ENCODE results near the gene FURIN. TPM values are rescaled to one million over a fixed set of nuclear protein-coding genes. Genes with fewer than 3 reads are reported as not detected.
"Not testable (repeated sequence)": the region's sequence is repeated elsewhere in the genome, so short reads cannot be mapped to it uniquely, and the experiment has no call there.

Gene FURIN
- total and polyA plus RNA-seq, 9 donors: 16.3 to 39.5 (median 34.5) TPM

DNA sequence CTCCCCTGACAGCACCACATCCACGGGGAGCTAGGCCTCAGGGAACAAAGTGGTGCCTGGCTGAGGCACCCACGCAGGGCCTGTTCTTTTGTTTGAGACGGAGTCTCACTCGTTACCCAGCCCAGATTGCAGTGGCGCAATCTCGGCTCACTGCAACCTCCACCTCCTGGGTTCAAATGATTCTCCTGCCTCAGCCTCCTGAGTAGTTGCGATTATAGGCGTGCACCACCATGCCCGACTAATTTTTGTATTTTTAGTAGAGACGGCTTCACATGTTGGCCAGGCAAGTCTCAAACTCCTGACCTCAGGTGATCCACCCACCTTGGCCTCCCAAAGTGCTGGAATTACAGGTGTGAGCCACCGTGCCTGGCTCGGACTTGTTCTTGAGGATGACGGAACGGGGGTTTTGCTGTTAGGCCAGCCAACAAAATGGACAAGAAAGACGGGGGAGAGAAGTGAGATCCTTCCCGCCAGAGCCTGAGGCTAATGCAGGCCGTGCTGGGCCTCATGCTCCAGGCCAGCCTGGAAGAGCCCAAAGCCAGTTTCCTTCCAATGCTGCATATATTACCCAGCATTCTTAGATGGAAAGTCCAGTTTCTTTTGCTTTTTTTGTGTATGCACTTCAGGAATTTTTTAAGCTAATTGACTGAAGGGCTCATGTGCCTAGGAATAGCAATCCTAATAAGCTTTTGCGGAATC lies 28.1 kb upstream of the FURIN start:
- Histone ChIP-seq H3K4me3 (ENCODE audit: low read length) (no peak overlapping the region), H3K36me3 (ENCODE audit: control insufficient read depth, insufficient read depth, low read length) (no peaks in the 10 kb centered on the region), H3K27me3 (ENCODE audit: control insufficient read depth, insufficient read depth, low read length) (no peaks in the 10 kb centered on the region), H3K9me3 (replicated peaks; ENCODE audit: control insufficient read depth, low read depth, low read length) (no peaks in the 10 kb centered on the region), H3K27ac (ENCODE audit: low read length) (no peak overlapping the region), H3K4me1 (ENCODE audit: control insufficient read depth, insufficient read depth, low read length) (no peaks in the 10 kb centered on the region)
- WGBS (ENCODE audit: insufficient coverage): 92% methylated on average over 15 of the region's 18 CpGs
- DNase-seq: no peak

DNA sequence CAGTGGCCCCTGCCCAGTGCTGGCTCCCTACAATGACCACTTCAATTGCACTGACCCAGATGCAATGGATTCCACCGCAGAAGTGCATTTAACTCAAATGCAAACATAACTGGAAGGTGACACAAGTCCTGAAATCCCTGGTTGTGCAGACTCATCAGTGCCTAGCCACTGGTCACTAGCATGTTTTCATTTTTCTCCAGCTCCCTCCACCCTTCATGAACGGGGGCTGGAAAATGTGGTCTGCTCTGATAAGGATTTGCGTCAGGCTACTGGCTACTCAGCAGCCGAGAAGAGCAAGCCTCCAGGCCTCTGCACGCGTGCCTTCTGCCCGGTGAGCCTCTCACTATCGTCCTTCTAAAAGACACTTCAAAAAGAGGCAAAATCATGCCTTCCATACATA lies 27.4 kb upstream of the FURIN start:
- H3K9me3 ChIP-seq (replicated peaks; ENCODE audit: control insufficient read depth, low read depth, low read length): no peaks in the 10 kb centered on the region
- WGBS (ENCODE audit: insufficient coverage): 93% methylated on average over 1 of the region's 8 CpGs
- no peaks in the 10 kb centered on the region for H3K36me3 ChIP-seq (ENCODE audit: control insufficient read depth, insufficient read depth, low read length)
- no peaks in the 10 kb centered on the region for H3K4me1 ChIP-seq (ENCODE audit: control insufficient read depth, insufficient read depth, low read length)
- H3K27ac ChIP-seq (ENCODE audit: low read length): no peak overlapping the region
- no peak overlapping the region for H3K4me3 ChIP-seq (ENCODE audit: low read length)
- DNase-seq: no peak
- no peaks in the 10 kb centered on the region for H3K27me3 ChIP-seq (ENCODE audit: control insufficient read depth, insufficient read depth, low read length)

DNA sequence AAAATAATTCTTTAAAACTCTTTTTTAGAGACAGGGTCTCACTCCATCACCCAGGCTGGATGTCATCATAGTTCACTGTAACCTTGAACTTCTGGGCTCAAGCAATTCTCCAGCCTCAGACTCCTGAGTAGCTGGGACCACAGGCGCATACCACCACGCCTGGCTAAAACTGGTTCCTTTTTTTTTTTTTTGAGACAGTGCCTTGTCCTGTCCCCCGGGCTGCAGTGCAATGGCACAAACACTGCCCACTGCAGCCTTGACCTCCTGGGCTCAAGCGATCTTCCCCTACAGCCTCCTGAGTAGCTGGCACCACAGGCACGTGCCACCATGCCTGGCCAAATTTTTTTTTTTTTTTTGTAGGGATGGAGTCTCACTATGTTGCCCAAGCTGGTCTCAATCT lies 23.7 kb upstream of the FURIN start:
- Histone ChIP-seq H3K36me3 (ENCODE audit: control insufficient read depth, insufficient read depth, low read length) (no peaks in the 10 kb centered on the region), H3K4me3 (ENCODE audit: low read length) (no peak overlapping the region), H3K27ac (ENCODE audit: low read length) (no peak overlapping the region), H3K9me3 (replicated peaks; ENCODE audit: control insufficient read depth, low read depth, low read length) (no peaks in the 10 kb centered on the region), H3K27me3 (ENCODE audit: control insufficient read depth, insufficient read depth, low read length) (no peaks in the 10 kb centered on the region), H3K4me1 (ENCODE audit: control insufficient read depth, insufficient read depth, low read length) (no peaks in the 10 kb centered on the region)
- WGBS (ENCODE audit: insufficient coverage): 81% methylated on average over 4 of the region's 5 CpGs
- DNase-seq: no peak

DNA sequence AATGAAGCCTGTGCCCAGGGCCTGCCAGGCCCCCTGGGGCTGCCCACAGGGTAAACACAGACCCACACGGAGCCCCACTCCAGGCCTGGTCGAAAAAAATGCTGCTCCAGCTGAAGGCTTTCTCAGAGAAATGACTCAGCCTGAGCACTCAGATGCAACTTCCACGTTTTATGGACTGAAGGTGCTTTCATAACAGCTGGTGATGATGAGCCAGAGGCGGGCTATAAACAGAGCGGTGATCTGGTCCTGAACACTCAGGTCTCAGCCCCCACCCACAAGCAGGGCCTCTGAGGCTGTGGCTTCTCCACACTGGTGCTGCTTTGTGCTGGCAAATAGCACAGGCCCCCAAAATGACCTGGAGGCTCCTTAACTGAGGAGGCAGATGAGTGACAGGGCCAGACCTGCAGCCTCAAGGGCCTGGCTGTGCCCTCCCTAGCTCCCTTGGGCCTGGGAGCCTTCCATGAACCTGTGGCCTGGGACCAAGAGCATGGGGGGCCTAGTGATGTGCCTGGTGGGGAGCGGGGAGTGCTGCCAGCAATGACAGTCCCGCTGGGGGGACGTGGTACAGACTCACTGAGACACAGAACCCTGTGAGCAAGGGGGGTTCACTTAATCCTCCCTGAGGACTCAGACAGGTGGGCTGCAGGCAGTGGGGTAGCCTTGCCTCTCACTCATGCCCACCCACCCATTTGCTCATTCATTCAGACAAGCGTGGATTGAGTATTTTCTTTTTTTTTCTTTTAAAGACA lies 23.0 kb upstream of the FURIN start:
- no peak for DNase-seq
- no peaks in the 10 kb centered on the region for H3K9me3 ChIP-seq (replicated peaks; ENCODE audit: control insufficient read depth, low read depth, low read length)
- H3K27ac ChIP-seq (ENCODE audit: low read length): no peak overlapping the region
- 41% methylated on average over 6 of the region's 9 CpGs for WGBS (ENCODE audit: insufficient coverage)
- no peaks in the 10 kb centered on the region for H3K27me3 ChIP-seq (ENCODE audit: control insufficient read depth, insufficient read depth, low read length)
- H3K4me3 ChIP-seq (ENCODE audit: low read length): no peak overlapping the region
- no peaks in the 10 kb centered on the region for H3K36me3 ChIP-seq (ENCODE audit: control insufficient read depth, insufficient read depth, low read length)
- H3K4me1 ChIP-seq (ENCODE audit: control insufficient read depth, insufficient read depth, low read length): no peaks in the 10 kb centered on the region

DNA sequence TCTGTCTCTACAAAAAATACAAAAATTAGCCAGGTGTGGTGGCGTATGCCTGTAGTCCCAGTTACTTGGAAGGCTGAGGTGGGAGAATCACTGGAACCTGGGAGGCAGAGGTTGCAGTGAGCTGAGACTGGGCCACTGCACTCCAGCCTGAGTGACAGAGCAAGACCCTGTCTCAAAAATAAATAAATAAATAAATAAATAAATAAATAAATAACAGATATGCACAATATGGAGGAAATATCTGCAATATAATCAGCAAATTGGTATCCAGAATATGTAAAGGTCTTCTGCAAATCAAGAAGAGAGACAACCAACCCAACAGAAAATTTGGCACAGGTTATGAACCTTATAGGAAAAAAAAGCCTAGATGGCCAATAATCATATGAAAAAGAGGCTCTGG lies 19.0 kb upstream of the FURIN start:
- WGBS (ENCODE audit: insufficient coverage): no CpG with 5 or more reads among the region's 1 CpG
- not testable (repeated sequence) for H3K27me3 ChIP-seq (ENCODE audit: control insufficient read depth, insufficient read depth, low read length)

DNA sequence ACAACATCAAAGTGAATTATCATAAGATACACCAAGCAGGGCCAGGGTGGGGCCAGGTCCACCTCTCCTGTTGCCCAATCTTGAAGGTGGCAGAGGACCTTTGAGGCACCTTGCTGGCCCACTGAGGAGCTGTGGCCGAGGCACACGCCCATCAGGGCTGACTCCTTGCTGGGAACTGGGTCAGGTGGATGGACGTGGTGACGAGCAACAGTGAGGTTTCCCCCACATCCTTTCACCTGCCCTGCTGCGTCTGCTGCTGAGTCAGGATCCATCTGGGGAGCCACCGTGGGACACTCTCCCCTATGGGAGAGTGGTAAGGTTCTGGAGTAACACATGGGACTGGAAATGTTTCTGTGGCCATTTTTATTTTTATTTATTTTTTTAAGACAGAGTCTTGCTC lies 17.3 kb upstream of the FURIN start:
- WGBS (ENCODE audit: insufficient coverage): 93% methylated on average over 2 of the region's 6 CpGs
- no peaks in the 10 kb centered on the region for H3K27me3 ChIP-seq (ENCODE audit: control insufficient read depth, insufficient read depth, low read length)
- DNase-seq: no peak

More for the DNA sequence above, 19.0 kb upstream of the FURIN start:
- H3K27ac ChIP-seq (ENCODE audit: low read length); DNase-seq; H3K9me3 ChIP-seq (replicated peaks; ENCODE audit: control insufficient read depth, low read depth, low read length); H3K4me3 ChIP-seq (ENCODE audit: low read length); H3K4me1 ChIP-seq (ENCODE audit: control insufficient read depth, insufficient read depth, low read length); H3K36me3 ChIP-seq (ENCODE audit: control insufficient read depth, insufficient read depth, low read length): not testable (repeated sequence)

DNA sequence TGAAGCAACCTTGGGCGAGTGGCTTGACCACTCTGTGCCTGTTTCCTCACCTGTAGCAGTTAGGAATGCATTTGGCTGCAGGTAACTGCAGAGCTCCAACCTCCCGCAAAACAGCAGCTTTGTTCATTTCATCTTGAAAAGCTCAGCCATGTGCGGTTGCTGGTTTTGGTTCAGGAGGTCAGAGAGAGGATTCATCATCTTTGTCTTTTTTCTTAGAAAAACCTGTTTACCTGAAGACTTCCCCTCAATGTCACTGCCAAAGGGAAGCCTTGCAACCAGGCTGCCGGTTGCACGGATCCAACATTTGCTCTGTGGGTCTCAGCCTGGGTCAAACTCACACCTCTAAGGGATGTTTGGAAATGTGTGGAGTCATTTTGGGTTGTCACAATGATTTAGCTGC lies 16.4 kb upstream of the FURIN start:
- no peak overlapping the region for H3K27ac ChIP-seq (ENCODE audit: low read length)
- H3K9me3 ChIP-seq (replicated peaks; ENCODE audit: control insufficient read depth, low read depth, low read length): no peaks in the 10 kb centered on the region
- no peaks in the 10 kb centered on the region for H3K36me3 ChIP-seq (ENCODE audit: control insufficient read depth, insufficient read depth, low read length)
- H3K4me3 ChIP-seq (ENCODE audit: low read length): no peak overlapping the region
- no peaks in the 10 kb centered on the region for H3K4me1 ChIP-seq (ENCODE audit: control insufficient read depth, insufficient read depth, low read length)
- no peak for DNase-seq
- no peaks in the 10 kb centered on the region for H3K27me3 ChIP-seq (ENCODE audit: control insufficient read depth, insufficient read depth, low read length)
- 88% methylated on average over 1 of the region's 5 CpGs for WGBS (ENCODE audit: insufficient coverage)

More for the DNA sequence above, 17.3 kb upstream of the FURIN start:
- no peaks in the 10 kb centered on the region for H3K4me1 ChIP-seq (ENCODE audit: control insufficient read depth, insufficient read depth, low read length)
- no peak overlapping the region for H3K4me3 ChIP-seq (ENCODE audit: low read length)
- H3K9me3 ChIP-seq (replicated peaks; ENCODE audit: control insufficient read depth, low read depth, low read length): no peaks in the 10 kb centered on the region
- no peaks in the 10 kb centered on the region for H3K36me3 ChIP-seq (ENCODE audit: control insufficient read depth, insufficient read depth, low read length)
- no peak overlapping the region for H3K27ac ChIP-seq (ENCODE audit: low read length)

DNA sequence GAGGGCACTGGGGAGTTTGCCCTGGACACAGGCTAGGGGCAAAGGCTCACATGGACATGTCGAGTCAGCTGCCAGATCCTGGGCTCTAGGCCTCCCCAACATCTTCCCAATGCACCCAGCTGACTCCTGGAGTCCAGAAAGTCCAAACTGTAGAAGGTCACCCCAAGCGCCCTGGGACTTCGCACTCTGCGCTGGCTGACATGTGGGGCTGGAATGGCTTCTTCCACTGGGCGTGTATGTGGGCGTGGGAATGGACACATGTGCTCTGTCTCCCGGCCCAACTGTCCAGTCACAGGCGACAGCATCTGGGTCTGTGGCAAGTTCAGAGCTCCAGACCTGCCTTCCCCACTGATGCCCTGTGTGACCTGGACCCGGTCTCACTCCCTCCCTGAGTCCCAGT lies 13.2 kb upstream of the FURIN start:
- no peaks in the 10 kb centered on the region for H3K9me3 ChIP-seq (replicated peaks; ENCODE audit: control insufficient read depth, low read depth, low read length)
- H3K27me3 ChIP-seq (ENCODE audit: control insufficient read depth, insufficient read depth, low read length): no peaks in the 10 kb centered on the region
- no peak overlapping the region for H3K4me3 ChIP-seq (ENCODE audit: low read length)
- DNase-seq: no peak
- no peak overlapping the region for H3K27ac ChIP-seq (ENCODE audit: low read length)
- H3K4me1 ChIP-seq (ENCODE audit: control insufficient read depth, insufficient read depth, low read length): no peaks in the 10 kb centered on the region
- H3K36me3 ChIP-seq (ENCODE audit: control insufficient read depth, insufficient read depth, low read length): no peaks in the 10 kb centered on the region
- 91% methylated on average over 7 of the region's 9 CpGs for WGBS (ENCODE audit: insufficient coverage)

DNA sequence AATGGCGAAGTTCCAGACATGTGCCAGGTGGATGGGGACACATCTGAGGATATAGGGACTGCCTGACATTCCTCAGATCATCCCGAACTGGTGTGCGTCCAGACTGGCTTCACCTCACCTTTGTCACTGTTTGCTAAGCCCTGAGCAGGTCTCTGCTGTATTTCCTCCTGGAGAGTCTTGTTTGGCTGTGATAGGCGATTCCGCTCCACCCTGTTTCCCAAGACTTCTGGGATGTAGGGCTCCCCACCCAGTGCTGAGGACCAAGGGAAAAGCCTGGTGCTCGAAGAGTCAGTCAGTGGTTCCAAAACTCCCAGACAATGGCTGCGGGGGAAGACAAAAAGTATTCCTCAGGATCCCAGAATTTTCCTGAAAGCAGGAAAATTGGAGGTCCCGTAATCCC lies 11.1 kb upstream of the FURIN start:
- Histone ChIP-seq H3K4me3 (ENCODE audit: low read length) (no peak overlapping the region), H3K9me3 (replicated peaks; ENCODE audit: control insufficient read depth, low read depth, low read length) (no peaks in the 10 kb centered on the region), H3K36me3 (ENCODE audit: control insufficient read depth, insufficient read depth, low read length) (no peaks in the 10 kb centered on the region), H3K4me1 (ENCODE audit: control insufficient read depth, insufficient read depth, low read length) (no peaks in the 10 kb centered on the region), H3K27me3 (ENCODE audit: control insufficient read depth, insufficient read depth, low read length) (no peaks in the 10 kb centered on the region), H3K27ac (ENCODE audit: low read length) (no peak overlapping the region)
- DNase-seq: no peak
- WGBS (ENCODE audit: insufficient coverage): 81% methylated on average over 5 of the region's 8 CpGs

DNA sequence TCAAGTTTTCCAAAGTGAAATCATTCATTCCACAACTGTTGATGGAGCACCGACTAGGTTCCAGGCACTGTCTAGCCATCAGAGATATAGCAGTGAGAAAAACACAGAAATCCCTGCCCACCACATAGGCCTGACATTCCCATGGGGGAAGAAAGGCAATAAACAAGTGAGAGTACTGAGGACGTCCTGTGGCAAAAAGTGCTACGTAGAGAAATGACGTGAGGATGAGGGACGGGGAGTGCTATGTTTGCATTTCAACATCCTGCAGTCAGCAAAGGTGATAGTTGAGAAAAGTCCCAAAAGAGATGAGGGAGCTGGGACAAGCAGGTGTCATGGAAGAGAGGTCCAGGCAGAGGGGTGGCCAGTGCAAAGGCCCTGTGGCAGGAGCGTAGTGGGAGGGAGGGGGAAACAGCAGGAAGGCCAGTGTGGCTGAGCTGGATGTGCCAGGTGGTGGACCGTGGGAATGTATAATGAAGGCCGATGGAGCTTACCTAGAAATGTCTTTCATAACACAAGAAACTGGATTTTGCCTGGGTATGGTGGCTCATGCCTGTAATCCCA lies 10.4 kb upstream of the FURIN start:
- Histone ChIP-seq H3K27ac (ENCODE audit: low read length) (no peak overlapping the region), H3K4me1 (ENCODE audit: control insufficient read depth, insufficient read depth, low read length) (peaks cover under 1% of the 10 kb centered on the region), H3K36me3 (ENCODE audit: control insufficient read depth, insufficient read depth, low read length) (no peaks in the 10 kb centered on the region), H3K27me3 (ENCODE audit: control insufficient read depth, insufficient read depth, low read length) (no peaks in the 10 kb centered on the region), H3K9me3 (replicated peaks; ENCODE audit: control insufficient read depth, low read depth, low read length) (no peaks in the 10 kb centered on the region), H3K4me3 (ENCODE audit: low read length) (no peak overlapping the region)
- DNase-seq: no peak
- 86% methylated on average over 5 of the region's 8 CpGs for WGBS (ENCODE audit: insufficient coverage)
